GM23338 (cell line): ENCODE measurements around the gene GLB1L3.

Experiments used
- CTCF ChIP-seq, 2 experiments: fragments of 200-600 bp in 1 of 2; sonication (generic) in 1 of 2; conservative IDR thresholded peaks; 2 replicates each; pipeline versions ENCODE4 v1.5.1 to v1.6.1; 2016 to 2017; ENCODE audit warnings: antibody characterized with exemption in 2 of 2, low read depth in 2 of 2, mild to moderate bottlenecking in 2 of 2, moderate library complexity in 1 of 2
- EZH2 ChIP-seq: fragments of 200-600 bp; sonication (generic); IDR thresholded peaks from one replicate; pipeline ENCODE4 v1.8.0; 2017; ENCODE audit warnings: antibody characterized with exemption, mild to moderate bottlenecking, low read depth; ENCODE audit not compliant: unreplicated experiment
- EZH2phosphoT487 ChIP-seq: fragments of 200-600 bp; sonication (generic); IDR thresholded peaks from one replicate; pipeline ENCODE4 v1.8.1; 2018; ENCODE audit warnings: antibody characterized with exemption; ENCODE audit not compliant: unreplicated experiment
- POLR2AphosphoS5 ChIP-seq: IDR thresholded peaks from 2 replicates; pipeline ENCODE4 v1.6.1; 2016; ENCODE audit warnings: antibody characterized with exemption, low read depth
- STAT1 ChIP-seq: IDR thresholded peaks from one replicate; pipeline ENCODE4 v1.6.1; 2016; ENCODE audit warnings: antibody characterized with exemption; ENCODE audit not compliant: unreplicated experiment

- no peak for TF ChIP-seq CTCF (conservative IDR thresholded peaks at IDR 0.05; ENCODE audit: low read depth in 2 of 2)
- TF ChIP-seq EZH2: no peak
- no peak for TF ChIP-seq EZH2phosphoT487
- no peak for TF ChIP-seq POLR2AphosphoS5
- TF ChIP-seq STAT1: no peak
These were observed 89.1 kb downstream of the GLB1L3 start for GRCh38 chr11:134365011-134365925.
